Stimulated activated effector memory CD8-positive, alpha-beta T cell treated with anti-CD3 and anti-CD28 coated beads, Interleukin-12 subunit alpha, Interleukin-12 subunit beta, amount 100 ng/mL, for 72 hours (primary cell): Measurements from ENCODE around the gene URB1.
"Not testable (repeated sequence)": the region's sequence is repeated elsewhere in the genome, so short reads cannot be mapped to it uniquely, and the experiment has no call there.

Experiments used
- ATAC-seq: fragments of 150-1000 bp; cut with Tn5 transposase; 2 replicates; pipeline ENCODE4 v1.10.0; 2021
- DNase-seq, 2 donors: peaks; one replicate each; pipeline ENCODE4 v3.0.0; 2021 to 2022; ENCODE audit warnings: low spot score in 2 of 2
- H3K27ac Mint-ChIP-seq: one replicate; pipeline ENCODE4 v1.8.0; 2022; ENCODE audit warnings: mild to moderate bottlenecking, mixed read lengths
- H3K36me3 Mint-ChIP-seq: one replicate; pipeline ENCODE4 v1.8.0; 2022; ENCODE audit warnings: mild to moderate bottlenecking, mixed read lengths
- H3K4me1 Mint-ChIP-seq: one replicate; pipeline ENCODE4 v1.8.0; 2022; ENCODE audit warnings: mixed read lengths
- H3K4me3 Mint-ChIP-seq: one replicate; pipeline ENCODE4 v1.8.0; 2022; ENCODE audit warnings: mild to moderate bottlenecking, mixed read lengths
- H3K9me3 Mint-ChIP-seq: one replicate; pipeline ENCODE4 v1.8.0; 2022; ENCODE audit warnings: mixed read lengths

Gene URB1

GRCh38 chr21:32389337-32390015, 3.3 kb downstream of the URB1 start:
- Mint-ChIP-seq H3K36me3 (peaks cover 29% of the 10 kb centered on the region), H3K9me3 (no peaks in the 10 kb centered on the region), H3K4me1 (peaks cover 51% of the 10 kb centered on the region), H3K4me3 (no peak overlapping the region), H3K27ac (no peak overlapping the region)
- DNase-seq (no peak), ATAC-seq (no peak)

- Mint-ChIP-seq H3K27ac (peak overlapping the region; percentile 52), H3K4me1 (peaks cover 45% of the 10 kb centered on the region), H3K36me3 (peaks cover 41% of the 10 kb centered on the region)
These were observed 4.5 kb downstream of the URB1 start for GRCh38 chr21:32388306-32388705.

GRCh38 chr21:32387151-32387550, 5.7 kb downstream of the URB1 start:
- Mint-ChIP-seq H3K36me3 (peaks cover 52% of the 10 kb centered on the region), H3K4me3 (no peak overlapping the region), H3K27ac (peak overlapping the region; percentile 52), H3K9me3 (no peaks in the 10 kb centered on the region), H3K4me1 (peaks cover 45% of the 10 kb centered on the region)
- DNase-seq (no peak), ATAC-seq (no peak)

More at GRCh38 chr21:32388306-32388705, 4.5 kb downstream of the URB1 start:
- DNase-seq: no peak
- H3K9me3 Mint-ChIP-seq: no peaks in the 10 kb centered on the region
- no peak for ATAC-seq
- no peak overlapping the region for H3K4me3 Mint-ChIP-seq

GRCh38 chr21:32386195-32386870, 6.5 kb downstream of the URB1 start:
- H3K36me3 Mint-ChIP-seq: peaks cover 60% of the 10 kb centered on the region
- DNase-seq: no peak
- no peaks in the 10 kb centered on the region for H3K9me3 Mint-ChIP-seq
- ATAC-seq: peak; percentile 36
- H3K4me3 Mint-ChIP-seq: no peak overlapping the region
- no peak overlapping the region for H3K27ac Mint-ChIP-seq
- H3K4me1 Mint-ChIP-seq: peaks cover 37% of the 10 kb centered on the region

- H3K4me1 Mint-ChIP-seq: peaks cover 21% of the 10 kb centered on the region
- H3K36me3 Mint-ChIP-seq: peaks cover 73% of the 10 kb centered on the region
- DNase-seq (no peak), ATAC-seq (no peak)
- no peak overlapping the region for H3K27ac Mint-ChIP-seq
- H3K4me3 Mint-ChIP-seq: no peak overlapping the region
- no peaks in the 10 kb centered on the region for H3K9me3 Mint-ChIP-seq
These were observed 9.0 kb downstream of the URB1 start for GRCh38 chr21:32383812-32384211.

- Mint-ChIP-seq H3K36me3 (peaks cover 90% of the 10 kb centered on the region), H3K4me1 (peaks cover 6% of the 10 kb centered on the region), H3K9me3 (no peaks in the 10 kb centered on the region), H3K27ac (no peak overlapping the region), H3K4me3 (no peak overlapping the region)
- no peak for DNase-seq
- no peak for ATAC-seq
These were observed 10.6 kb downstream of the URB1 start for GRCh38 chr21:32382108-32382644.

GRCh38 chr21:32381571-32381970, 11.2 kb downstream of the URB1 start:
- no peak overlapping the region for H3K4me3 Mint-ChIP-seq
- DNase-seq: no peak
- peaks cover 96% of the 10 kb centered on the region for H3K36me3 Mint-ChIP-seq
- no peak overlapping the region for H3K27ac Mint-ChIP-seq
- H3K9me3 Mint-ChIP-seq: no peaks in the 10 kb centered on the region
- no peak for ATAC-seq
- peaks cover 6% of the 10 kb centered on the region for H3K4me1 Mint-ChIP-seq

- no peak overlapping the region for H3K27ac Mint-ChIP-seq
- peaks cover 6% of the 10 kb centered on the region for H3K4me1 Mint-ChIP-seq
- ATAC-seq: no peak
- H3K36me3 Mint-ChIP-seq: peaks cover 100% of the 10 kb centered on the region
- no peak overlapping the region for H3K4me3 Mint-ChIP-seq
- no peak for DNase-seq
- H3K9me3 Mint-ChIP-seq: no peaks in the 10 kb centered on the region
These were observed 11.9 kb downstream of the URB1 start for GRCh38 chr21:32380940-32381339.

- Mint-ChIP-seq H3K4me3 (no peak overlapping the region), H3K4me1 (no peaks in the 10 kb centered on the region), H3K9me3 (no peaks in the 10 kb centered on the region), H3K36me3 (peaks cover 100% of the 10 kb centered on the region), H3K27ac (no peak overlapping the region)
- DNase-seq (no peak), ATAC-seq (no peak)
These were observed 13.9 kb downstream of the URB1 start for GRCh38 chr21:32378956-32379355.

GRCh38 chr21:32377991-32378390, 14.8 kb downstream of the URB1 start:
- peaks cover 100% of the 10 kb centered on the region for H3K36me3 Mint-ChIP-seq
- H3K4me3 Mint-ChIP-seq: no peak overlapping the region
- H3K9me3 Mint-ChIP-seq: no peaks in the 10 kb centered on the region
- H3K4me1 Mint-ChIP-seq: no peaks in the 10 kb centered on the region
- DNase-seq (no peak), ATAC-seq (no peak)
- peak overlapping the region; percentile 23 for H3K27ac Mint-ChIP-seq

GRCh38 chr21:32377506-32377905, 15.3 kb downstream of the URB1 start:
- ATAC-seq (no peak), DNase-seq (no peak)
- Mint-ChIP-seq H3K36me3 (peaks cover 100% of the 10 kb centered on the region), H3K9me3 (no peaks in the 10 kb centered on the region), H3K4me3 (no peak overlapping the region), H3K4me1 (no peaks in the 10 kb centered on the region), H3K27ac (peak overlapping the region; percentile 23)

GRCh38 chr21:32372755-32373154, 20.1 kb downstream of the URB1 start:
- no peak for ATAC-seq
- Mint-ChIP-seq H3K9me3 (no peaks in the 10 kb centered on the region), H3K36me3 (peaks cover 100% of the 10 kb centered on the region), H3K4me1 (peaks cover 10% of the 10 kb centered on the region), H3K4me3 (no peak overlapping the region), H3K27ac (no peak overlapping the region)
- DNase-seq: no peak

- ATAC-seq (peak; percentile 54), DNase-seq (peak in 1 of 2 donors; percentile 53)
- no peaks in the 10 kb centered on the region for H3K9me3 Mint-ChIP-seq
- peak overlapping the region; percentile 73 for H3K27ac Mint-ChIP-seq
- no peak overlapping the region for H3K4me3 Mint-ChIP-seq
- peaks cover 10% of the 10 kb centered on the region for H3K4me1 Mint-ChIP-seq
- H3K36me3 Mint-ChIP-seq: peaks cover 100% of the 10 kb centered on the region
These were observed 20.9 kb downstream of the URB1 start for GRCh38 chr21:32371913-32372314.

- DNase-seq: no peak
- H3K4me1 Mint-ChIP-seq: peaks cover 10% of the 10 kb centered on the region
- H3K36me3 Mint-ChIP-seq: peaks cover 100% of the 10 kb centered on the region
- H3K4me3 Mint-ChIP-seq: no peak overlapping the region
- no peaks in the 10 kb centered on the region for H3K9me3 Mint-ChIP-seq
- no peak for ATAC-seq
- H3K27ac Mint-ChIP-seq: peak overlapping the region; percentile 73
These were observed 21.6 kb downstream of the URB1 start for GRCh38 chr21:32370998-32371766.

GRCh38 chr21:32368961-32369360, 23.9 kb downstream of the URB1 start:
- peaks cover 10% of the 10 kb centered on the region for H3K4me1 Mint-ChIP-seq
- H3K4me3 Mint-ChIP-seq, DNase-seq, ATAC-seq, H3K27ac Mint-ChIP-seq, H3K9me3 Mint-ChIP-seq: not testable (repeated sequence)
- H3K36me3 Mint-ChIP-seq: peaks cover 100% of the 10 kb centered on the region
